GM20431 (cell line): ENCODE measurements around the gene CTNND1.
"Not testable (repeated sequence)": the region's sequence is repeated elsewhere in the genome, so short reads cannot be mapped to it uniquely, and the experiment has no call there.

Experiments
- in situ Hi-C: fragments of 300-500 bp; cut with MseI, MboI; formaldehyde crosslinking; loops from one replicate; pipeline ENCODE4 v1.15.0; 2020; ENCODE audit warnings: low sequenced_read_pairs; ENCODE audit not compliant: unreplicated experiment

Gene CTNND1

DNA sequence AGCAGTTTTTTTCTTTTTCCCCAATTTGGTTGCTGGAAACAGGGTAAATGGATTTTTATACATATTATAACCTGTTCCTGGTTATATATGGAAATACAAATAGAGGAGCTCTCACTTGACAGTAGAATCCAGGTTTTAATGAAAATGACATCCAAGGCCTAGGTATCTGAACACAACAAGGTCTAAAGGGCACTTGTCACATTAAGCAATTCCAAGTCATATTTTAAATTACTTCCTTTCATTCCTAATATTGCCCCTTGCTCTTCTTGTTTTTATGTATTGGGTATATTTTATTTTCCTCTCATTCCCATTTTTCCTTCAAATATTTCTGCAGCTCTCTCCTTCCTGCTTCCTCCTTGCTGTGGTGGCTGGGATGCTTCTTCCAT, 27.1 kb downstream of the CTNND1 start:
- in situ Hi-C loops, result no loop called here

DNA sequence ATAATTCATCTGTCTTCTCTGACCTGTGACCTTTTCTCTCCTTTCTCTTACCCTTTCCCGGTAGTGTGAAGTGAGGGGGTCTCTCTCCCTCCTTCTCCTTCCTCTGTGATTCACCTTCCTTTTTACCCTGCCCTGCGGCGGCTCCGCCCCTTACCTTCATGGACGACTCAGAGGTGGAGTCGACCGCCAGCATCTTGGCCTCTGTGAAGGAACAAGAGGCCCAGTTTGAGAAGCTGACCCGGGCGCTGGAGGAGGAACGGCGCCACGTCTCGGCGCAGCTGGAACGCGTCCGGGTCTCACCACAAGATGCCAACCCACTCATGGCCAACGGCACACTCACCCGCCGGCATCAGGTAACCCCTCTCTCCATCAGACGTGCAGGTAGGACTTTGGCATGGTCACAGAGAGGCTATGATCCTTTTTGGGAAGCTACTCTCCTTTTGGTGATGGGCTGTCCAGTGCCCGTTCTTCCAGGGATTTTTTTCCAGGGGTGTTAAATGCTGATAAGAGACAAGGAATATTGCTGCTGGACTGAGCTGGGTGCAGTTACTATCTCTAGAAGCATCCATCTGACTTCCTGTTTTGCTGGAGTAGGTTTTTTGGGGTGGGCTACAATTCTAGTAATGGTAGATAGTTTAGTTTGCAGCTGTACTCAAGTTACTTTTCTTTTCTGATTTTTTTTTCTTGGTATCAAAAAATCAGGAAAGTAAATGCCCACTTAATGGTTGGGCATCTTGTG, 29.9 kb downstream of the CTNND1 start:
- in situ Hi-C loops, result no loop called here

DNA sequence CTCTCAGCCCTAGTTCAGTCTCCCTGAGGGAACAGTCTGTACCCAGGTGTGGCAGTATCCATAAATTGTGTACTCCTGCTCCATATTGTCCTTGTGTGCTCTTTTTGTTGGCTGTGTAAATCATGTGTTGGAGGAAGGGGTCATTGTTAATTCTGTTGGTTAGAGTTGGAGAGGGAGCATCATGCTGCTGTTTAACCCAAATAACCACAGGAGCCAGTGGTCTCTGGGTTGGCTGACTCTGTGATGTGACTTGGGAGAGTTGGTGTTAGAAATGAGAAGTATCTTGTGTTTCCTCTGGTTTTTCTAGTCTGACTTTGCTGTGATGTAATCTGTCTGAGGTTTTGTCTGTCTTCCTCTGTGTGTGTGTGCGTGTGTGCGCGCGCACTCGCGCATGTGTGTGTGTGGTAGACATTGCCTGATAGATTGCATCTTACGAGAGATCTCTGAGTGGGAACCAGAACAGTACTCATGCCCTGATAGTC, 30.5 kb downstream of the CTNND1 start:
- in situ Hi-C loops, result no loop called here

DNA sequence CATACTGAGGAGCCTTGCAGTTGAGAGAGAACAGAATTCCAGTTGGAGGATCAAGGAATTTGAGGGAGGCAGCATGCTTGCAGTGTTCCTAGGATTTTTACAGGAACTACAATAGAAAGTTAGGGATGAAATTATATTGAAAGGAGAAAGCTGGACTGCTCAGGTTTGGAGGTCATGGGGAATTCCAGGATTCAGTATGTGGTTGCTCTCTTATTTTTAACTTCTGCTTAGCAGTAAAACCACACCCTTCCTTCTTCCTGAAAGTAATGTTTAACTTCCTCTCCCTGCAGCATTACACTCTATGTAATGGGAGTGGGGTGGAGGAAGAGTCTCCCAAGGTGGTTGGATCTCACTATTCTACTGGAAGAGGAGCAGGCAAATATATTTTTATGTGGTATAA, 31.3 kb downstream of the CTNND1 start:
- in situ Hi-C loops, result no loop called here

DNA sequence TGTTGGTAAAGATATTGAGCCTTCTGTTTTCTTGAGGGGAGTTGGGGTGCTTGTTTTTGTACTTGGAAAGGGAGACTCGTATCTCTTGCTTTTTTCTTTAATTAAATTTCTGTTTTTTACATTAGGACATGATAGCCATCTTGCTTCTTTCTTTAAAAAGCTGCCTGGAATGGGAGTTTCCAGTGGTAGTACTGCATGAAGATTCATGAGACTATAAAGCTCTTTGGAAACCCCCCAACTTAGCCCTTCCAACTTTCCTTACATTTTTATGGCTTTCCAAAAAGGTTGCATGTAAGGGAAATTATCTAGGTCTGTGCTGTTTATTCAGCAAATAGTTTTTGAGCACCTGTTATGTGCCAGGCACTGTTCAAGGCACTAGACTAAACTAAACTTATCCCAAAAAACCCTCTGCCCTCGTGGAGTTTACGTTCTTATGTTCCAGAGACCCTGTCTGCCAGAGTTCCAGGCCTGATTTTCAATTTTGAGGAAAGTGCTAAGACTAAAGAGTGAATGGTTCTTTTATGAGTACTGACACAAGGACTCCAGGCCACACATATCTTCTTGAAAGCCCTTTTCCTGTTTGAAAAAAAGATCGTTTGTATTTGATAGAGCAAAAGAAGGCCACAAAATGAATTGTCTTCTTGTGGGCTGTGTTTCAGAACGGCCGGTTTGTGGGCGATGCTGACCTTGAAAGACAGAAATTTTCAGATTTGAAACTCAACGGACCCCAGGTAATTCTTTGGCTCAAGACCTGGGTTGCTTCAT, 31.9 kb downstream of the CTNND1 start:
- in situ Hi-C loops, result no loop called here

DNA sequence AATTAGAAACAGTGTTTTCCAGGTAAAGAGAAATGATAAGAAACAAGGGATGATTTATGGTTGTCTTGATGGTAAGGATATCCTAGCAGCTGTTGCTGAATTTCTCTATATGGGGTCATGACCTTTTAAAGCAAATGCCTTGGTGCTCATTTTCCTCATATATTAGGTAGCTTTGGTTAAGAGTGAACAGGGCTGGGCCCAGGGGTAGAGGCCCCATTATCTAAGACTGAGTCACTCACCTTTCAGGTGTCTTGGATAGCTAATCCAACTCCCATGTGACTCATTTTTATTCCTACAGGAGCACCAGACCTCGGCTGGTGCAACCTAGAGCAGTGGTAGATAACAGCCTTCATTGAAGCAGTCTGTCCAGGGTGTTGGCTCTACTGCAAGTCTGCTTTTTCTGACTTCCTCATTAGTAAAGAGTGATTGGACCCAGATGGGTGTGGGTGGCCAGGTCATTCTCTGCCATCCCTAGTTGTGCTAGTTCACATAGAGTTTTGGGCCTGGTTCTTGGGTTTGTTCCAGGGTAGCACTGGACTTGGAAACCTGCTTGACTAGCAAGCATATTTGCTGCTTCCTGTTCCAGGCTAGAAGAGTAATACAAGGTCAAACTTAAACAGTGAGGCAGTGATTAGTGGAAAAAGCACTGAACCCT, 37.4 kb downstream of the CTNND1 start:
- in situ Hi-C loops, result no loop called here

DNA sequence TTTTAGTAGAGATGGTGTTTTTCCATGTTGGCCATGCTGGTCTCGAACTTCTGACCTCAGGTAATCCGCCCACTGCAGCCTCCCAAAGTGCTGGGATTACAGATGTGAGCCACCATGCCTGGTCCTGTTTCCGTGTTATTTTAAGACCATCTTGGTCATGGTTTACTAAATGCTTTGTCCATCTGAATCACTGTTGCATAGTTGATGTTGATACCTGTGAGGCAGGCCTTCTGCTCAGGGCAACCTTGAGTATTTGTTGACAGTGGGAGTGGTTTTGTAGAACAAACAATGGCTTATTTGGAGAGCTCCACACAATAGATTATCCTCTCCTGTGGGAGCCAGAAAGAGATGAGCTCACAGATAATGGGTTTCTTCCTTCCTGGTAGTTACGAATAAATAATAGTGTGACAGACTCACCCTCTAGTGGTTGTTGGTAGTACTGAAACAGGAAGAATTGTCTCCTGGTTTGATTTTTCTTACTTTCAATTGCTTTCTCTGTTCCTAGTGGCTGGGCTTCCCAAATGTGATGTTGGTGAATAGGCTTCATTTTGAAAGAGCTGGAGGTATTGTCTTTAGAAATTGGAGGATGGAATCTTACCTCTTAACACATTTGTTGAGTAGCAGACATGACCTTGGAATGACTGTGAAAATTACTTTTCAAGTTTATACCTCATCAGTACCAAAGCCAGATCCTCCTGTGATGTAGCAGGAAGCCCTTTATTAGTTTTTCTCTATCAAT, 39.0 kb downstream of the CTNND1 start:
- in situ Hi-C loops, result no loop called here

DNA sequence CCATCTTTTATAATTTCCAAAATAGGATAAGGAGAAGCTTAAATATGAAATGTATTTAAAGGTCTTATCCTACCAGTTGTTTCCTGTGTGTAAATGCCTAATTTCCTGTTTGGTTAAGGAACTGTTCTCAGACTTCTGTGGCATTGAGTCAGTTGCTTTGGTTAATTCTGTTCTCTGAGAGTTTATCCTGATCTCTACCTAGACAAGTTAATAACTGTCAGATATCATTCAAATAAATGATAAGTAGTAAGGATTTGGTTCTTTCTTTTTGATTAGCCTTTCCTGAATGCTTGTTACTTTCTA, 39.5 kb downstream of the CTNND1 start:
- in situ Hi-C loops, result no loop called here

DNA sequence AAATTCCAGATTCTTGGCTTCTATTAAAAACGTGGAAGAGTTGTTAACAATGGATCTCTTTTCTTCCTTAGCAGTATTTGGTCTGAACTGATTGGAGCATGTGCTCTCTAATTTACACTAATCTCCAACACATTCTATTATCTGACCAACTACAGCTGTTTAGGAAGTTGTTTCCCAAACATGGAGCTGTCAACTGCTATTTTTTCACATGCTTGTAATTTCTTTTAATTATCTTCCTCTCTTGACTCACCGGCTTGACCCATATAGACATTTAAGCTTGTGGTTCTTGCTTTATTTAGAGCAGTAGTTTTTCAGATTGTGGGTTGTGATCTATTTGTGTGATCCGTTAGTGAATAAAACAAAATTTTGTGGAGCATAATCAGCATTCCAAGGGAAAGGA, 40.8 kb downstream of the CTNND1 start:
- in situ Hi-C loops, result no loop called here

DNA sequence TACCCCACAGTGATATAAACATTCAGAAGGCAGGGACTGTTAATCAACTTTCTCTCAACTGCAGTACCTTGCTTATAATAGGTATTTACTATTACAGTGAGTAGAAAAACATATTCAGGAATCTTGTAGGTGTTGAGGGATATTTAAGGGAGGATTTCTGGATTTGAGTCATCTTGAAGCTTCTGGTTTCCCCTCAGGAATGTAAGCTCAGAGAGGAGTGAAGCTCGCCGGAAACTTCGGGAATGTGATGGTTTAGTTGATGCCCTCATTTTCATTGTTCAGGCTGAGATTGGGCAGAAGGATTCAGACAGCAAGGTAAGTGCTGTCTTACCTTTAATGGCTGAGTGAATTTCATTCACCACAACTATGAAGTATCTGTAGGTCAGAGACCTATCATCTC, 42.9 kb downstream of the CTNND1 start:
- in situ Hi-C loops, result no loop called here

DNA sequence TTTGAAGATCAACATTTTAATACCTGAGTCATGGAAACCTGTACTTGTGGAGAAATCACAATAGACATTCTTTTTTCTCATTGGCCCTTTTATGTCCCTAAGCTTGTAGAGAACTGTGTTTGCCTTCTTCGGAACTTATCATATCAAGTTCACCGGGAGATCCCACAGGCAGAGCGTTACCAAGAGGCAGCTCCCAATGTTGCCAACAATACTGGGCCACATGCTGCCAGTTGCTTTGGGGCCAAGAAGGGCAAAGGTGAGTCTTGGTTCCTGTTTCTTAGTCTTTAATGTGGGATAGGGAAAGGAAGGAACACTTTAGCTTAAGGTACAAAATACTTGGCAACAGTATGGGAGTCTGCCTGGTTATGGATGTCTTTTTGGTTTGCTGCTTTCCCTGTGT, 44.2 kb downstream of the CTNND1 start:
- in situ Hi-C loops, result no loop called here

DNA sequence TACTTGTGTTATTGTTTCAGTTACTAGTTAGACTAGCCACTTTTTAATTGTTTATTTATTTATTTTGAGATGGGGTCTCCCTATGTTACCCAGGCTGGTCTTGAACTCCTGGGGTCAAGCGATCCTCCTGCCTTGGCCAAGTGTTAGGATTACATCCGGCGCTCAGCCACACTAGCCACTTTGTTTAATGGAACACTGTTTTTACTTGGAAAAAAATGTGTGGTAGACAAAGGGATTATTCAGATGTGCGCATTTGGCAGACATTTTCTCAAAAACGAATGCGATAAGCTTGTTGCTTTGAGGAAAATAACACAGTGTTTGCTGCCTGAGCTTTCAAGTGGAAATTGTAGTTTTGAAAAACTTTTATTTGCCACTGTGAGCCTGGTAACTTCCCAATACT, 51.0 kb downstream of the CTNND1 start:
- in situ Hi-C loops, result no loop called here

DNA sequence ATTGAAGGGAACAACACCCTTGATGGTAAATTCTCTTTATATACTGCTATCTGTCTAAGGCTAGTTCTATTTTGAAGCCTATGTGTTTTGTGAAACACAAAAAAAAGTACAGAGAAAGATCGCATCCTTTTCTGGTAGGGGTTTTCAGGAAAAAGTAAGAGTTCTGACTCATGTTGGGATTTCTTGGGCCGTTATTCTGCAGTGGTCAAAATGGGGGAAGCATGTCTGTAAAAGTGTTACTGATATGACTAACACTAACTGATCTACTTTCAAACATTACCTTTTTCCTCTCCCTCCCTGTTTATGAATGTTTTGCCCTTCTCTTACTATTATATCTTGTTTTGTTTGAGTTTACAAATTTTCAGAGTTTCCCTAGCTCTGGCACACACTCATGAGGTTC, 53.9 kb downstream of the CTNND1 start:
- in situ Hi-C loops, result no loop called here

DNA sequence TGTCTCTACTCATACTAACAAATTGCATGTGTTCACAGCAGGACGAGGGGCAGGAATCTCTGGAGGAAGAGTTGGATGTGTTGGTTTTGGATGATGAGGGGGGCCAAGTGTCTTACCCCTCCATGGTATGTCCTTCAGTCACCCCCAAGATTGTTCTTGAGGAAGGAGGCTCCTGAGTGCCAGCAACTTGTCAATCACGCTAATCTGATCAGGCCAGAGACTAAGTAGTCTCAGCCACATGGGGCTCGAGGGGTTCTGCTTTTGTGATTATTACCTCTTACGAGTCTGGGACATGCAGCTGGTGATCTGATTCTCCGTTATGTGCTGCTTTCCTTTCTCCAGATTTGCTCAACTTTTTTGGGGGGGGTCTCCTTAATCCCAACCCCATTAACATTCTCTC, 54.3 kb downstream of the CTNND1 start:
- in situ Hi-C loops, result no loop called here

DNA sequence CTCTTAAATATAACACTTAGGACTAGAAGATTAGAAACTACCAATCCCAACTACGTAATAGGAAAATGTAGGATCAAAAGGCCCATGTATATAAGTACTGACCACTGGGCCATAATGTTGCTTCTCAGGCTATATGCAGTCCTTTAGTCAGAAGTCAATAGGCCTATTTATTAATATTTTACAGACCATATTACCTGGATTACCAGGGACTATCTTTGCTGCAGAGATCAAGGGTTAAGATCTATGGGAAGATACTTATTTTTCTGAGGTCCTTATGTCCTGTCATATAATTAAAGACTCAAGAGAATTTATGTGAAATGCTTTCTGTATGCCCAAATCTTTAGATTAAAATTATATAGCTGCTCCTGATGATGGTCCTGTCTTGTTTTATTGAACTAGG, 57.2 kb downstream of the CTNND1 start:
- in situ Hi-C loops, result no loop called here

DNA sequence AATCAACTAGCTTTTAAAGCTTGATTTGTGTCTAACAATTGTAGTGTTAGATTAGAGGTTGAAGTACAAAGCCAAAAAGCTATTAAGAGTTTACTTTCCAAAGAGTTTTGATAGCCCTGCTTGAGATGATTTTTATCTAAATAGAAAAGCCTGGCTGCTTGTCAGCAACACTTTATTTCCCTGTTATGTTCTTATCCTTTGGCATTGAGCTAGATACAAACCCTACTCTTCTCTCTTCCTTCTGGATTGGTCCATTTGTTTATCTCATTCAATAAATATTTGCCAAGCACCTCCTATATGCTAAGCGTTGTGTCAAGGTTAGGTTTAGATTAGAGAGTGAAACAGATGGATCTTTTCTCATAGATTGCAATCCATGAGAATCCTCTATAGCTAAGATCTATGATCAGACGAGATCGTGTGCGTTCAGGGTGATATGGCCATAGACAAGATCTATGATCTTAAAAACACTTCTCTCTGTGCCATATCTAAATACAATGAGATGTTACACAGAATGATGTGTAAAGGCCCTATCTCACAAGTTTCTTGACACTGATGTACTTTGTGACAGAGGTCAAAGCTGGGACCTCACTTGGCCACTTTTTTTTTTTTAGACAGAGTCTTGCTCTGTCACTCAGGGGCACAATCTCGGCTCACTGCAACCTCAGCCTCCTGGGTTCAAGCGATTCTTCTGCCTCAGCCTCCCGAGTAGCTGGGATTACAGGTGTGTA, 57.8 kb downstream of the CTNND1 start:
- in situ Hi-C loops, result no loop called here

DNA sequence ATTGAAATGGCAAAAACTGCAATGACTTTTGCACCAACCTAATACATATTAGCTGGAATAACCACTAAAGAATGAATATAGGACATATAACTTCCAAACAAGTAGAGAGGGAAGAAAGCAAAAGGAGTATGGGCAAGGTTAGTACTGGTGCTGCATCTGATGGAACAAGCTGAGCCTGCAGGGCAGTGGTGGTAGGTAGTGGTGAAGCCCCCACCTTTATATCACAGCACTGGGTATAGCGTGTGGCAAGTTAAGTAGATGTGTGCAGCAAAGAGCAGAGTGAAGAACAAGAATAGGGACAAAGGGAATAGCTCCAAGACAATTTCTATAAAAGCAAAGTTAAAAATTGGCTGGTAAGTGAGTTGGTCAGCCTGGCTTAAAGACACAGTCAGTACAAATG, 62.3 kb downstream of the CTNND1 start:
- in situ Hi-C loops, result no loop called here

DNA sequence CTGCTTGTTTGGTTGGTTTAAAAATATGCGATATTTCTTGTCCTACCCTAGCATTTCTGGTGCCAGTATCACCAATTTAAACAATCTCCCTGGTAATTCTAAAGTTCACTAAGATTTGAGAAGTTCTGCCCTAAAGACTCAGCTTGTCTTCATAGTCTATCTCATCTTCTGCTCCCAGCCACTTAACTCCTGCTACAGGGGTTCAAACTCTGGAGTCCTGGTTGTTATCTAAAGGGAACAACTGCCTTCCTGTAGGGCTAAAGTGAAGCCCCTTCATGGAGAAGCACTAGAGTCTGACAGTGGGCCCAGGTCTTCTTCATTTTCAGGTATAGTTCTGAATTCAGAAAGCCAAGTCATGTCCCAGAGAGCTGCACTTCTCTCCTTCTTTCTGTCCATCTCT, 73.2 kb downstream of the CTNND1 start:
- in situ Hi-C loops, result no loop called here

DNA sequence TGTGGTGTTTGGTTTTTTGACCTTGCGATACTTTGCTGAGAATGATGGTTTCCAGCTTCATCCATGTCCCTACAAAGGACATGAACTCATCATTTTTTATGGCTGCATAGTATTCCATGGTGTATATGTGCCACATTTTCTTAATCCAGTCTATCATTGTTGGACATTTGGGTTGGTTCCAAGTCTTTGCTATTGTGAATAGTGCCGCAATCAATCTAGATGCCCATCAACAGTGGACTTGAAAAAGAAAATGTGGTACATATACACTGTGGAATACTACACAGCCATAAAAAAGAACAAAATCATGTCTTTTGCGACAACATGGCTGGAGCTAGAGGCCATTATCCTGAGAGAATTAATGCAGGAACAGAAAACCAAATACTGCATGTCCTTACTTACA, 77.0 kb downstream of the CTNND1 start:
- in situ Hi-C loops, result not testable (repeated sequence)

DNA sequence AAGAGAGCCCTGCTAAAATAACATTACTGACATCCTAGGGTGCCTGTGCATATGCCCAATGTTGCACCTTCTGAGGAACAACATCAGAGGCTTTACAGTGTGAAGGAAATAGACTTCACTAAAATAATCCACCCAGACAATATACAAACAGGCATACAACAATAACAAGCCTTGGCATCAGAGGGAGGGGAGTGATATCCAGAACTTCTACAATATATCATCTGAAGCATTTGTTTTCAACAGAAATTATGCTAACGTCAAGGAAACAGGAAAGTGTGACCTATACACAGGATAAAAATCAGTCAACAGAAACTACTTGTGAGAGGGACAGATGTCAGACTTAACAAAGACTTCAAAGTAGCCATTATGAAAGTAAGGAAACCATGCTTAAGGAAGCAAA, 81.3 kb downstream of the CTNND1 start:
- in situ Hi-C loops, result no loop called here
